PC-3 (cell line): ENCODE data around the gene LGALS4. TPM values are rescaled to one million over a fixed set of nuclear protein-coding genes. Genes with fewer than 3 reads are reported as not detected.
"Not testable (repeated sequence)": the region's sequence is repeated elsewhere in the genome, so short reads cannot be mapped to it uniquely, and the experiment has no call there.

Source experiments
- ATAC-seq: fragments of 200-7000 bp; cut with Tn5 transposase; 2 replicates; pipeline ENCODE4 v1.9.1; 2020; ENCODE audit warnings: mild to moderate bottlenecking, moderate library complexity
- BruUV-seq: library from RNA; stranded (reverse); fragments of 400-500 nt; replicated peaks from 2 replicates; lab custom pipeline; 2021; lab: Mats Ljungman, UMichigan
- CTCF ChIA-PET: fragments of 300-600 bp; sonication (Branson Sonifier 250); formaldehyde crosslinking; loops from one replicate; lab custom pipeline; 2022; ENCODE audit warnings: antibody characterized with exemption; lab: Charles Lee
- POLR2A ChIA-PET: fragments of 300-600 bp; sonication (Branson Sonifier 250); formaldehyde crosslinking; loops from one replicate; lab custom pipeline; 2022; ENCODE audit warnings: antibody characterized with exemption; ENCODE audit not compliant: unreplicated experiment; lab: Charles Lee
- DNase-seq: peaks from one replicate; pipeline ENCODE4 v3.0.0-alpha.2; 2015
- H2AFZ ChIP-seq: fragments of 300-600 bp; sonication (generic); 2 replicates; pipeline ENCODE4 v1.6.0; 2016; ENCODE audit warnings: antibody characterized with exemption, low read length
- H3F3A ChIP-seq: fragments of 300-600 bp; sonication (generic); one replicate; pipeline ENCODE4 v1.6.0; 2017; ENCODE audit warnings: antibody characterized with exemption, low read length, control low read depth, mild to moderate bottlenecking; ENCODE audit not compliant: unreplicated experiment
- H3K27ac ChIP-seq: fragments of 300-600 bp; sonication (generic); 2 replicates; pipeline ENCODE4 v1.5.1; 2016; ENCODE audit warnings: mild to moderate bottlenecking, low read length
- H3K27me3 ChIP-seq: fragments of 300-600 bp; sonication (generic); 2 replicates; pipeline ENCODE4 v1.6.1; 2016; ENCODE audit warnings: low read length, mixed read lengths
- H3K36me3 ChIP-seq: fragments of 300-600 bp; sonication (generic); 2 replicates; pipeline ENCODE4 v1.6.1; 2016; ENCODE audit warnings: low read depth, mixed run types, low read length, mixed read lengths
- H3K4me1 ChIP-seq: fragments of 300-600 bp; sonication (generic); 2 replicates; pipeline ENCODE4 v1.5.1; 2016; ENCODE audit warnings: low read length; ENCODE audit not compliant: insufficient read depth
- H3K4me2 ChIP-seq: fragments of 300-600 bp; sonication (generic); 2 replicates; pipeline ENCODE4 v1.6.0; 2016; ENCODE audit warnings: low read length
- H3K4me3 ChIP-seq: fragments of 300-600 bp; sonication (generic); 2 replicates; pipeline ENCODE4 v1.5.1; 2016; ENCODE audit warnings: mild to moderate bottlenecking, low read length, mixed read lengths
- H3K79me2 ChIP-seq: fragments of 300-600 bp; sonication (generic); 2 replicates; pipeline ENCODE4 v1.6.1; 2017; ENCODE audit warnings: low read length, mixed read lengths
- H3K9ac ChIP-seq: fragments of 300-600 bp; sonication (generic); 2 replicates; pipeline ENCODE4 v1.6.0; 2016; ENCODE audit warnings: mild to moderate bottlenecking, low read length
- H3K9me2 ChIP-seq: fragments of 300-600 bp; sonication (generic); replicated peaks from 2 replicates; pipeline ENCODE4 v1.6.1; 2016; ENCODE audit warnings: mixed run types, low read length, mixed read lengths
- H3K9me3 ChIP-seq: fragments of 300-600 bp; sonication (generic); 2 replicates; pipeline ENCODE4 v1.6.1; 2016; ENCODE audit warnings: low read length, mixed read lengths
- H4K20me1 ChIP-seq: fragments of 300-600 bp; sonication (generic); 2 replicates; pipeline ENCODE4 v1.6.1; 2016; ENCODE audit warnings: low read length, mixed read lengths
- CTCF ChIP-seq: fragments of 300-600 bp; sonication (generic); conservative IDR thresholded peaks from 2 replicates; pipeline ENCODE4 v1.5.1; 2017; ENCODE audit warnings: antibody characterized with exemption, low read depth, mild to moderate bottlenecking, low read length
- EZH2 ChIP-seq: fragments of 300-600 bp; sonication (generic); IDR thresholded peaks from one replicate; pipeline ENCODE4 v1.6.1; 2017; ENCODE audit warnings: antibody characterized with exemption, mild to moderate bottlenecking, low read length; ENCODE audit not compliant: unreplicated experiment
- EZH2phosphoT487 ChIP-seq: fragments of 300-600 bp; sonication (generic); IDR thresholded peaks from 2 replicates; pipeline ENCODE4 v1.6.1; 2018; ENCODE audit warnings: mild to moderate bottlenecking, antibody characterized with exemption, low read length, borderline replicate concordance
- intact Hi-C: fragments of 100-400 bp; cut with micrococcal nuclease; formaldehyde crosslinking; loops from 2 replicates; pipeline ENCODE4 v1.9.0; 2023
- total RNA-seq: library from RNA; depleted of rRNA; stranded (reverse); fragments of >200 nt; gene quantifications from 2 replicates; pipeline ENCODE4 v1.2.3, GENCODE V29; 2014

Gene LGALS4
- total RNA-seq, 1 experiment from 2014 or later = 0.51 TPM

GRCh38 chr19:38831142-38831605 is 18.4 kb upstream of the LGALS4 start:
- Histone ChIP-seq H3K4me1 (peaks cover 41% of the 10 kb centered on the region), H3F3A (no peaks in the 10 kb centered on the region), H3K27ac (peak overlapping the region; percentile 99), H3K36me3 (peaks cover 4% of the 10 kb centered on the region; the same call in 1 of the 2 replicates), H3K9me3 (no peaks in the 10 kb centered on the region), H3K9ac (peak overlapping the region; percentile 91), H2AFZ (peak overlapping the region; percentile 73), H3K4me2 (peak overlapping the region; percentile 96), H3K9me2 (no peaks in the 10 kb centered on the region), H3K4me3 (peak overlapping the region; percentile 72), H3K79me2 (no peaks in the 10 kb centered on the region), H4K20me1 (no peaks in the 10 kb centered on the region), H3K27me3 (no peaks in the 10 kb centered on the region)
- TF ChIP-seq EZH2 = no peak
- DNase-seq (peak; percentile 91), ATAC-seq (peak; percentile 68)
- CTCF ChIA-PET = no interaction called here
- BruUV-seq = TSS peak; percentile 73
- POLR2A ChIA-PET = no interaction called here
- intact Hi-C loops = loop anchor here (5.0 kb wide), 1 partner anchor 34 kb away; no protein-coding TSS in a partner anchor

- peaks cover 32% of the 10 kb centered on the region for H3K4me1 ChIP-seq
- peak overlapping the region; percentile 91; the same call in 1 of the 2 replicates for H3K9ac ChIP-seq
- no TSS peak for BruUV-seq
- ChIA-PET CTCF (no interaction called here), POLR2A (no interaction called here)
- no peak for TF ChIP-seq EZH2phosphoT487
- TF ChIP-seq EZH2 = no peak
- no peak for TF ChIP-seq CTCF
- H3K4me2 ChIP-seq = peak overlapping the region; percentile 96
- no peaks in the 10 kb centered on the region for H3K79me2 ChIP-seq
- no peak overlapping the region for H2AFZ ChIP-seq
- H3K9me3 ChIP-seq = no peaks in the 10 kb centered on the region
- H3F3A ChIP-seq = no peaks in the 10 kb centered on the region
- H3K27me3 ChIP-seq = no peaks in the 10 kb centered on the region
- H3K9me2 ChIP-seq = no peaks in the 10 kb centered on the region
- DNase-seq (peak; percentile 31), ATAC-seq (no peak)
- H3K4me3 ChIP-seq = peak overlapping the region; percentile 72; the same call in 1 of the 2 replicates
- no peaks in the 10 kb centered on the region for H3K36me3 ChIP-seq
- H3K27ac ChIP-seq = peak overlapping the region; percentile 99
- H4K20me1 ChIP-seq = no peaks in the 10 kb centered on the region
- intact Hi-C loops = loop anchor here (5.0 kb wide), 1 partner anchor 33 kb away; no protein-coding TSS in a partner anchor
Observed at GRCh38 chr19:38830039-38830733, 17.4 kb upstream of the LGALS4 start.

GRCh38 chr19:38829203-38829602 is 16.5 kb upstream of the LGALS4 start:
- H3K27ac ChIP-seq, H3K79me2 ChIP-seq, H3F3A ChIP-seq, POLR2A ChIA-PET, H3K36me3 ChIP-seq, BruUV-seq, ATAC-seq, DNase-seq, CTCF ChIA-PET, H3K4me3 ChIP-seq, H3K4me2 ChIP-seq, H3K27me3 ChIP-seq, H3K9ac ChIP-seq, intact Hi-C loops, H2AFZ ChIP-seq, H3K9me3 ChIP-seq, H4K20me1 ChIP-seq, H3K9me2 ChIP-seq: not testable (repeated sequence)
- peaks cover 29% of the 10 kb centered on the region for H3K4me1 ChIP-seq
